Astrocyte (in vitro differentiated cells and primary cell): ENCODE measurements around the gene TTC9C. TPM values are rescaled to one million over a fixed set of nuclear protein-coding genes. Genes with fewer than 3 reads are reported as not detected.
A peak's percentile ranks its signal among the peaks of the same experiment; 100 is the strongest.

Source experiments
- DNase-seq: peaks from one replicate; pipeline ENCODE4 v3.0.0-alpha.2; 2010; ENCODE audit warnings: low read depth
- FAIRE-seq: peaks from 2 replicates; lab custom pipeline; 2011; peaks lifted over from hg19 to GRCh38; lab: Jason Lieb, UNC
- H2AFZ ChIP-seq: 2 replicates; pipeline ENCODE4 v1.6.0; 2012; ENCODE audit warnings: low read depth, low read length, inconsistent platforms
- H3K27ac ChIP-seq: 2 replicates; pipeline ENCODE4 v1.5.1; 2011; ENCODE audit warnings: low read depth, low read length, inconsistent platforms
- H3K27me3 ChIP-seq: 2 replicates; pipeline ENCODE4 v1.6.0; 2011; ENCODE audit warnings: low read length, inconsistent platforms; ENCODE audit not compliant: insufficient read depth
- H3K36me3 ChIP-seq: 2 replicates; pipeline ENCODE4 v1.5.1; 2011; ENCODE audit warnings: low read length, inconsistent platforms; ENCODE audit not compliant: insufficient read depth
- H3K4me1 ChIP-seq: 2 replicates; pipeline ENCODE4 v1.5.1; 2011; ENCODE audit warnings: low read length, inconsistent platforms; ENCODE audit not compliant: insufficient read depth
- H3K4me2 ChIP-seq: 2 replicates; pipeline ENCODE4 v1.6.0; 2012; ENCODE audit warnings: low read length, inconsistent platforms
- H3K4me3 ChIP-seq: 2 replicates; pipeline ENCODE4 v1.5.1; 2011; ENCODE audit warnings: low read depth, mild to moderate bottlenecking, low read length, inconsistent platforms; ENCODE audit not compliant: insufficient read depth
- H3K79me2 ChIP-seq: 2 replicates; pipeline ENCODE4 v1.6.0; 2012; ENCODE audit warnings: mild to moderate bottlenecking, low read length, inconsistent platforms; ENCODE audit not compliant: insufficient read depth
- H3K9ac ChIP-seq: 2 replicates; pipeline ENCODE4 v1.6.0; 2012; ENCODE audit warnings: mild to moderate bottlenecking, low read length, inconsistent platforms
- H3K9me3 ChIP-seq: 2 replicates; pipeline ENCODE4 v1.5.1; 2012; ENCODE audit warnings: low read depth, mild to moderate bottlenecking, low read length, inconsistent platforms; ENCODE audit not compliant: insufficient read depth
- H4K20me1 ChIP-seq: 2 replicates; pipeline ENCODE4 v1.6.0; 2012; ENCODE audit warnings: low read length, inconsistent platforms; ENCODE audit not compliant: insufficient read depth
- H3K27ac Mint-ChIP-seq: one replicate; pipeline ENCODE4 v1.8.0; 2021; ENCODE audit warnings: mild to moderate bottlenecking, mixed read lengths; ENCODE audit not compliant: unreplicated experiment
- H3K27me3 Mint-ChIP-seq: one replicate; pipeline ENCODE4 v1.8.0; 2021; ENCODE audit warnings: low read depth, mixed read lengths; ENCODE audit not compliant: unreplicated experiment
- H3K36me3 Mint-ChIP-seq: one replicate; pipeline ENCODE4 v1.8.0; 2021; ENCODE audit warnings: low read depth, mixed read lengths; ENCODE audit not compliant: unreplicated experiment
- H3K4me1 Mint-ChIP-seq: one replicate; pipeline ENCODE4 v1.8.0; 2021; ENCODE audit warnings: low read depth, mixed read lengths; ENCODE audit not compliant: unreplicated experiment
- H3K4me3 Mint-ChIP-seq: one replicate; pipeline ENCODE4 v1.8.0; 2021; ENCODE audit warnings: mild to moderate bottlenecking, moderate library complexity, mixed read lengths; ENCODE audit not compliant: unreplicated experiment
- H3K9me3 Mint-ChIP-seq: one replicate; pipeline ENCODE4 v1.8.0; 2021; ENCODE audit warnings: mild to moderate bottlenecking, mixed read lengths; ENCODE audit not compliant: unreplicated experiment
- CTCF ChIP-seq: IDR thresholded peaks from 2 replicates; pipeline ENCODE4 v1.5.1; 2011; ENCODE audit warnings: low read depth, mild to moderate bottlenecking, inconsistent platforms, low read length, moderate library complexity; ENCODE audit not compliant: insufficient read depth
- EZH2 ChIP-seq: IDR thresholded peaks from 2 replicates; pipeline ENCODE4 v1.6.1; 2012; ENCODE audit warnings: mild to moderate bottlenecking, low read length, inconsistent platforms; ENCODE audit not compliant: insufficient read depth
- total RNA-seq: library from RNA; stranded (reverse); gene quantifications from 2 replicates; pipeline ENCODE4 v1.2.1, GENCODE V29; 2021

Gene TTC9C
- total RNA-seq, 1 donor from 2014 or later, result 51.9 TPM

- no peaks in the 10 kb centered on the region for H3K9me3 ChIP-seq
- H3K27me3 ChIP-seq, result no peaks in the 10 kb centered on the region
- H3K27me3 Mint-ChIP-seq, result no peaks in the 10 kb centered on the region
- H3K4me3 Mint-ChIP-seq, result peak within 1 kb of the TSS; percentile 93
- FAIRE-seq (no peak), DNase-seq (peak; percentile 95)
- peak within 1 kb of the TSS; percentile 84 for H3K27ac Mint-ChIP-seq
- H3K4me1 Mint-ChIP-seq, result peaks cover 14% of the 10 kb centered on the region
- TF ChIP-seq EZH2 (no peak), CTCF (peak; percentile 43)
- peaks cover 50% of the 10 kb centered on the region for H3K79me2 ChIP-seq
- peaks cover 5% of the 10 kb centered on the region for H3K36me3 ChIP-seq
- peak within 1 kb of the TSS; percentile 87 for H3K4me2 ChIP-seq
- peak within 1 kb of the TSS; percentile 94 for H3K9ac ChIP-seq
- peak within 1 kb of the TSS; percentile 95 for H3K4me3 ChIP-seq
- peaks cover 39% of the 10 kb centered on the region for H4K20me1 ChIP-seq
- H2AFZ ChIP-seq, result peak within 1 kb of the TSS; percentile 76
- H3K9me3 Mint-ChIP-seq, result no peaks in the 10 kb centered on the region
- H3K27ac ChIP-seq, result peak within 1 kb of the TSS; percentile 90
- peaks cover 9% of the 10 kb centered on the region for H3K36me3 Mint-ChIP-seq
- H3K4me1 ChIP-seq, result peaks cover 27% of the 10 kb centered on the region
Observed at GRCh38 chr11:62787005-62787759, 58.9 kb downstream of the TTC9C start, which contains the start of gene TMEM179B. TSS of gene TMEM179B (plus strand) at chr11:62787402. CDS start at chr11:62787432, 30 bp downstream.

Other genes starting within 250 kb of the TTC9C start
- 305 and 378 TPM in 2 replicates for gene AHNAK, start 181.7 kb upstream of the TTC9C start, total RNA-seq
- 1,185 and 1,298 TPM in 2 replicates for gene EEF1G, start 154.6 kb upstream of the TTC9C start, total RNA-seq
- 16.8 and 18.3 TPM in 2 replicates for gene TUT1, start 137.0 kb upstream of the TTC9C start, total RNA-seq
- 123 and 136 TPM in 2 replicates for gene MTA2, start 126.6 kb upstream of the TTC9C start, total RNA-seq
- gene EML3, start 115.7 kb upstream of the TTC9C start, total RNA-seq, result 25.5 and 29.8 TPM in 2 replicates
- 0.79 and 1.3 TPM in 2 replicates for gene ROM1, start 115.2 kb upstream of the TTC9C start, total RNA-seq
- 52.4 and 54.5 TPM in 2 replicates for gene B3GAT3, start 106.5 kb upstream of the TTC9C start, total RNA-seq
- gene GANAB, start 81.9 kb upstream of the TTC9C start, total RNA-seq, result 323 and 344 TPM in 2 replicates
- gene INTS5, start 75.2 kb upstream of the TTC9C start, total RNA-seq, result 16.7 and 18.4 TPM in 2 replicates
- gene C11orf98, start 63.3 kb upstream of the TTC9C start, total RNA-seq, result 60.0 and 69.8 TPM in 2 replicates
- 15.6 and 23.3 TPM in 2 replicates for gene CSKMT, start 63.2 kb upstream of the TTC9C start, total RNA-seq
- gene UQCC3, start 56.8 kb upstream of the TTC9C start, total RNA-seq, result 7.2 and 8.7 TPM in 2 replicates
- gene LBHD1, start 56.2 kb upstream of the TTC9C start, total RNA-seq, result 6.4 and 8.0 TPM in 2 replicates
- 80.0 and 89.8 TPM in 2 replicates for gene UBXN1, start 49.4 kb upstream of the TTC9C start, total RNA-seq
- 0.17 and 0.43 TPM in 2 replicates for gene LRRN4CL, start 39.0 kb upstream of the TTC9C start, total RNA-seq
- 51.1 and 55.0 TPM in 2 replicates for gene BSCL2, start 21.1 kb upstream of the TTC9C start, total RNA-seq
- gene GNG3, start 20.8 kb upstream of the TTC9C start, total RNA-seq, result 0.46 TPM in 1 of 2 replicates, not detected in the other
- gene HNRNPUL2, start 1.0 kb upstream of the TTC9C start, total RNA-seq, result 39.9 and 40.0 TPM in 2 replicates
- gene ZBTB3, start 25.7 kb downstream of the TTC9C start, total RNA-seq, result 11.0 and 11.2 TPM in 2 replicates
- 88.3 and 89.1 TPM in 2 replicates for gene POLR2G, start 33.1 kb downstream of the TTC9C start, total RNA-seq
- gene TAF6L, start 42.9 kb downstream of the TTC9C start, total RNA-seq, result 14.7 and 15.1 TPM in 2 replicates
- gene TMEM179B, start 58.9 kb downstream of the TTC9C start, total RNA-seq, result 51.3 and 57.5 TPM in 2 replicates
- gene TMEM223, start 63.5 kb downstream of the TTC9C start, total RNA-seq, result 7.8 and 11.3 TPM in 2 replicates
- gene NXF1, start 77.0 kb downstream of the TTC9C start, total RNA-seq, result 51.4 and 55.9 TPM in 2 replicates
- 44.2 and 45.7 TPM in 2 replicates for gene STX5, start 103.6 kb downstream of the TTC9C start, total RNA-seq
- not detected in 2 replicates for gene TEX54, start 104.4 kb downstream of the TTC9C start, total RNA-seq
- gene WDR74, start 111.1 kb downstream of the TTC9C start, total RNA-seq, result 46.8 and 53.5 TPM in 2 replicates
- 588 and 592 TPM in 2 replicates for gene SLC3A2, start 152.4 kb downstream of the TTC9C start, total RNA-seq
- not detected in 2 replicates for gene CHRM1, start 192.9 kb downstream of the TTC9C start, total RNA-seq